Vagina (tissue), 2 donors: Measurements from ENCODE around the gene ANO1. TPM values are rescaled to one million over a fixed set of nuclear protein-coding genes. Genes with fewer than 3 reads are reported as not detected.

ENCODE experiments used
- DNase-seq, 2 donors: peaks; one replicate each; pipeline ENCODE4 v3.0.0-alpha.2; 2017; ENCODE audit errors: extremely low spot score in 2 of 2
- H3K27ac ChIP-seq: fragments of 200-600 bp; sonication (generic); one replicate; pipeline ENCODE4 v1.5.1; 2019
- H3K27me3 ChIP-seq: fragments of 200-600 bp; sonication (generic); one replicate; pipeline ENCODE4 v1.5.1; 2019
- H3K36me3 ChIP-seq, 2 donors: fragments of 200-600 bp; sonication (generic); one replicate each; pipeline ENCODE4 v1.5.1; 2017 to 2019
- H3K4me1 ChIP-seq: fragments of 200-600 bp; sonication (generic); one replicate; pipeline ENCODE4 v1.5.1; 2019
- H3K4me3 ChIP-seq, 2 donors: fragments of 200-600 bp; sonication (generic); 1 replicate in 1 of 2; 2 replicates in 1 of 2; pipeline ENCODE4 v1.5.1; 2016 to 2019
- H3K9me3 ChIP-seq: fragments of 200-600 bp; sonication (generic); one replicate; pipeline ENCODE4 v1.5.1; 2019
- POLR2A ChIP-seq, 2 donors: fragments of 450-650 bp; IDR thresholded peaks; one replicate each; pipeline ENCODE4 v1.6.1; 2017; ENCODE audit warnings: antibody characterized with exemption in 2 of 2, mild to moderate bottlenecking in 2 of 2, moderate library complexity in 2 of 2
- POLR2AphosphoS5 ChIP-seq, 2 donors: sonication (generic); formaldehyde crosslinking; IDR thresholded peaks; one replicate each; pipeline ENCODE4 v1.9.0; 2017; ENCODE audit warnings: antibody characterized with exemption in 2 of 2, mild to moderate bottlenecking in 2 of 2, low read depth in 1 of 2; ENCODE audit not compliant: insufficient read depth in 1 of 2
- intact Hi-C: fragments of 100-400 bp; cut with DNase I; formaldehyde crosslinking; loops from one replicate; pipeline ENCODE4 v1.15.1; 2023
- total RNA-seq: library from RNA; depleted of rRNA; stranded (reverse); fragments of >200 nt; gene quantifications from one replicate; pipeline ENCODE4 v1.2.3, GENCODE V29; 2016
- TF ChIP-seq, protein P1 (sequence below), 3 experiments: fragments of 450-650 bp in 2 of 3; fragments of 200-600 bp in 1 of 3; sonication (generic) in 1 of 3; IDR thresholded peaks; one replicate each; pipeline ENCODE4 v1.5.1; 2017 to 2019; ENCODE audit warnings: antibody characterized with exemption in 3 of 3, mild to moderate bottlenecking in 2 of 3, moderate library complexity in 2 of 3

Gene ANO1
- total RNA-seq, 1 donor from 2014 or later, result 40.8 TPM

- Histone ChIP-seq H3K27me3 (no peaks in the 10 kb centered on the region), H3K36me3 (no peaks in the 10 kb centered on the region), H3K4me3 (no peak overlapping the region), H3K4me1 (no peaks in the 10 kb centered on the region), H3K27ac (no peak overlapping the region), H3K9me3 (no peaks in the 10 kb centered on the region)
- intact Hi-C loops, result no loop called here
- no peak for DNase-seq
- no peak for TF ChIP-seq POLR2AphosphoS5 (IDR thresholded peaks at IDR 0.05; ENCODE audit: insufficient read depth in 1 of 2, low read depth in 1 of 2)
- TF ChIP-seq POLR2A (IDR thresholded peaks at IDR 0.05), result no peak
- TF ChIP-seq, protein P1, sequence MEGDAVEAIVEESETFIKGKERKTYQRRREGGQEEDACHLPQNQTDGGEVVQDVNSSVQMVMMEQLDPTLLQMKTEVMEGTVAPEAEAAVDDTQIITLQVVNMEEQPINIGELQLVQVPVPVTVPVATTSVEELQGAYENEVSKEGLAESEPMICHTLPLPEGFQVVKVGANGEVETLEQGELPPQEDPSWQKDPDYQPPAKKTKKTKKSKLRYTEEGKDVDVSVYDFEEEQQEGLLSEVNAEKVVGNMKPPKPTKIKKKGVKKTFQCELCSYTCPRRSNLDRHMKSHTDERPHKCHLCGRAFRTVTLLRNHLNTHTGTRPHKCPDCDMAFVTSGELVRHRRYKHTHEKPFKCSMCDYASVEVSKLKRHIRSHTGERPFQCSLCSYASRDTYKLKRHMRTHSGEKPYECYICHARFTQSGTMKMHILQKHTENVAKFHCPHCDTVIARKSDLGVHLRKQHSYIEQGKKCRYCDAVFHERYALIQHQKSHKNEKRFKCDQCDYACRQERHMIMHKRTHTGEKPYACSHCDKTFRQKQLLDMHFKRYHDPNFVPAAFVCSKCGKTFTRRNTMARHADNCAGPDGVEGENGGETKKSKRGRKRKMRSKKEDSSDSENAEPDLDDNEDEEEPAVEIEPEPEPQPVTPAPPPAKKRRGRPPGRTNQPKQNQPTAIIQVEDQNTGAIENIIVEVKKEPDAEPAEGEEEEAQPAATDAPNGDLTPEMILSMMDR (IDR thresholded peaks at IDR 0.05), result no peak
Observed at GRCh38 chr11:70176940-70177689, 99.0 kb downstream of the ANO1 start.

DNA sequence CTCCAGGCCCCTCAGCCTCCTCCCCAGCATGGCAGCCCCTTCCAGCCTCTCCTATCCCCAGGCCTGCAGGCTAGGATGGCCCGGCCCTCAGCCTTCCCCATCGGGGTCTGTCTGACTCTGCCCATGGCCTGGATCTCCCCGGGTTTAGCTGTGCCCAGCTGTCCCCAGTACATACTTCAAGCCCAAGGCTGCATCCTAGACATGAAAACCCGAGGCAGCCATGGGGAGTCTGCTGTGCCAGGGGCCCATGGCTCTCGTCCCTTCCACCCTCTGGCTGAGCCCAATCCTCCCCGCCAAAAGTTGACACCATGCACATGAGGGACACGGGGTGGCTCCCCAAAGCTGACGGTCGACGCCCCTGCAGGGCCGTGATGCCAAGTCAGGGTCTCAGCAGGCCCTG is 102.8 kb downstream of the ANO1 start:
- no peaks in the 10 kb centered on the region for H3K36me3 ChIP-seq
- H3K4me3 ChIP-seq, result no peak overlapping the region
- no peaks in the 10 kb centered on the region for H3K9me3 ChIP-seq
- DNase-seq, result no peak
- H3K4me1 ChIP-seq, result peaks cover 12% of the 10 kb centered on the region
- TF ChIP-seq POLR2AphosphoS5 (IDR thresholded peaks at IDR 0.05; ENCODE audit: insufficient read depth in 1 of 2, low read depth in 1 of 2) (no peak), POLR2A (IDR thresholded peaks at IDR 0.05) (no peak)
- TF ChIP-seq, protein P1 (IDR thresholded peaks at IDR 0.05), result no peak
- no peaks in the 10 kb centered on the region for H3K27me3 ChIP-seq
- H3K27ac ChIP-seq, result no peak overlapping the region
- intact Hi-C loops, result no loop called here

DNA sequence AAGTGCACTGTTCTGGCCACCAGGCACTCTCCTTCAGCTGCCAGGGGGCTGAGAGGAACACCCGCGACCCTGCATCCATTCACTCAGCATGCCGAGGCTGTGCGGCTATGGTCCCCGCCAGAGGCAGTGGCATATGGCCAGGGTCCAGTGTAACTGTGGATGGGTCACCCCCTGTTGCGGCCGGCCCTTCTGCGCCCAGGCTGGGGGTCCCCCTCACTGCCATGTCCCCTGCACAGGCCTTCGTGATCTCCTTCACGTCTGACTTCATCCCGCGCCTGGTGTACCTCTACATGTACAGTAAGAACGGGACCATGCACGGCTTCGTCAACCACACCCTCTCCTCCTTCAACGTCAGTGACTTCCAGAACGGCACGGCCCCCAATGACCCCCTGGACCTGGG is 104.1 kb downstream of the ANO1 start:
- Histone ChIP-seq H3K36me3 (no peaks in the 10 kb centered on the region), H3K4me3 (no peak overlapping the region), H3K27me3 (no peaks in the 10 kb centered on the region), H3K4me1 (peaks cover 12% of the 10 kb centered on the region), H3K27ac (no peak overlapping the region), H3K9me3 (no peaks in the 10 kb centered on the region)
- intact Hi-C loops, result no loop called here
- TF ChIP-seq POLR2AphosphoS5 (IDR thresholded peaks at IDR 0.05; ENCODE audit: insufficient read depth in 1 of 2, low read depth in 1 of 2), result no peak
- TF ChIP-seq POLR2A (IDR thresholded peaks at IDR 0.05), result no peak
- TF ChIP-seq, protein P1 (IDR thresholded peaks at IDR 0.05), result no peak
- DNase-seq, result no peak

DNA sequence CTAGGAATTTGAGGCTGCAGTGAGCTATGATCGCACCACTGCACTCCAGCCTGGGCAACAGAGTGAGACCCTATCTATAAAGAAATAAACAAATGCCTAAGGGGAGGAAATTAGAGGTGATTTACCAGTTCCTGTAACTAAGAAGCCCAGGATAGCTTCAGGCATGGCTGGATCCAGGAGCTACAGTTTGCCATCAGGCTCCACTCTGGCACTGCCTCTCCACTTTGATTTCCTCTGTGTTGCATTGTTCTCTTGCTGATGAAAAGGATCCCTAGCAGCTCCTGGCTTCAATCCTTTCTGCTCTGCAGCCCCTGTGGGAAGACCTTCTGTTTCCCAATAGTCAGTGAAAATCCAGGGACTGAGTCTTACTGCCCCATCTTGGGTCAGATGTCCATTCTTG is 104.9 kb downstream of the ANO1 start:
- H3K36me3 ChIP-seq, result no peaks in the 10 kb centered on the region
- peaks cover 12% of the 10 kb centered on the region for H3K4me1 ChIP-seq
- no peak for DNase-seq
- H3K27ac ChIP-seq, result no peak overlapping the region
- no peak for TF ChIP-seq POLR2A (IDR thresholded peaks at IDR 0.05)
- no peak for TF ChIP-seq POLR2AphosphoS5 (IDR thresholded peaks at IDR 0.05; ENCODE audit: insufficient read depth in 1 of 2, low read depth in 1 of 2)
- TF ChIP-seq, protein P1 (IDR thresholded peaks at IDR 0.05), result no peak
- no peaks in the 10 kb centered on the region for H3K9me3 ChIP-seq
- no peaks in the 10 kb centered on the region for H3K27me3 ChIP-seq
- intact Hi-C loops, result no loop called here
- no peak overlapping the region for H3K4me3 ChIP-seq

DNA sequence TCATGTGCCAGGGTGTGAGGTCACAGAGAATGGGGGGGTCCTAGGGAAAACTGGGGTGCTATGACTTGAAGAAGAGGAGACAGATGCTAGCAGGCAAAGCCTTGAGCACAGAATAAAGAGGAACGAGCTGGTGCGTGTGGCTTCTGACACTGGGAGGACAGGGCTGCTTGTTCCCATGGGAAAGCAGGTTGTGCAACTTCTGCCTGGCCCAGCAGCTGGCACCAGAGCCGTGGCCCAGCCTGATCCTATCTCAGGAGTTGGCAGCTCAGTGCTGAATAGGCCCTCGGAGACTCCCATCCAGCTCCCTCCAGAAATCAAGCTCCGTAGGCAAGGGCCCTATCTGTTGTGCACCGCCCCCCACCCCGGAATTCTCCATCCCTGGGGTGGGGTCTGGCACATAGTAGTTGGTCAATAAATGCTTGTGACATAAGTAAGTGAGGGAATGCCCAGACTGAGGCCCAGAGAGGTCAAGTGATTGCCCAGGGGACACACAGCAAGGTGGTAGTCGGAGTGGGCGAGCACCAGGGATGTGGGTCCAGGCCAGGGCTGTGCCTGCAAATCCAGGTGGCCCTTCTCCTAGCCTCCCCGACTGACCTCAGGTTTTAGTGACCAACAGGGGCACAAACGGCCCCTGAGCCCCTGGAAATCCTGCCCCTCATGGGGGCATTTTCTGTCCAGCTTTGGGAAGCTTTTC is 105.5 kb downstream of the ANO1 start:
- Histone ChIP-seq H3K4me1 (peaks cover 12% of the 10 kb centered on the region), H3K4me3 (no peak overlapping the region), H3K9me3 (no peaks in the 10 kb centered on the region), H3K27me3 (no peaks in the 10 kb centered on the region), H3K27ac (no peak overlapping the region), H3K36me3 (no peaks in the 10 kb centered on the region)
- no peak for DNase-seq
- no peak for TF ChIP-seq POLR2A (IDR thresholded peaks at IDR 0.05)
- intact Hi-C loops, result no loop called here
